Sigmoid colon (tissue), 7 donors: Measurements from ENCODE around the gene FRMPD4. TPM values are rescaled to one million over a fixed set of nuclear protein-coding genes. Genes with fewer than 3 reads are reported as not detected.

ENCODE experiments used
- DNase-seq: peaks from one replicate; pipeline ENCODE4 v3.0.0-alpha.2; 2019
- H3K27ac ChIP-seq, 4 donors: fragments of 200-600 bp; sonication (generic); one replicate each; pipeline ENCODE4 v1.5.1; 2016 to 2019; ENCODE audit warnings: mild to moderate bottlenecking in 1 of 4
- H3K27me3 ChIP-seq, 3 donors: fragments of 200-600 bp; sonication (generic); one replicate each; pipeline ENCODE4 v1.5.1; 2019; ENCODE audit warnings: mild to moderate bottlenecking in 1 of 3
- H3K36me3 ChIP-seq, 4 donors: fragments of 200-600 bp; sonication (generic); one replicate each; pipeline ENCODE4 v1.5.1; 2016 to 2019
- H3K4me1 ChIP-seq, 4 donors: fragments of 200-600 bp; sonication (generic); one replicate each; pipeline ENCODE4 v1.5.1; 2017 to 2019
- H3K4me3 ChIP-seq, 4 donors: fragments of 200-600 bp; sonication (generic); one replicate each; pipeline ENCODE4 v1.5.1; 2017 to 2019; ENCODE audit warnings: mild to moderate bottlenecking in 2 of 4, moderate library complexity in 1 of 4
- H3K9me3 ChIP-seq, 4 donors: fragments of 200-600 bp in 3 of 4; sonication (generic) in 3 of 4; one replicate each; pipeline versions ENCODE4 v1.5.1 to v1.6.1; 2013 to 2019
- EP300 ChIP-seq, 4 donors: sonication (generic); formaldehyde crosslinking; IDR thresholded peaks; one replicate each; pipeline ENCODE4 v1.6.1; 2017; ENCODE audit warnings: antibody characterized with exemption in 4 of 4
- POLR2A ChIP-seq, 2 donors: fragments of 450-650 bp; IDR thresholded peaks; one replicate each; pipeline ENCODE4 v1.6.1; 2016; ENCODE audit warnings: antibody characterized with exemption in 2 of 2, mild to moderate bottlenecking in 2 of 2, moderate library complexity in 2 of 2
- POLR2AphosphoS5 ChIP-seq, 4 donors: sonication (generic); formaldehyde crosslinking; IDR thresholded peaks; one replicate each; pipeline ENCODE4 v1.6.1; 2017; ENCODE audit warnings: antibody characterized with exemption in 4 of 4
- WGBS, 2 donors: extraction: QIAGEN DNeasy Blood & Tissue Kit; methylation state at CpG; one replicate each; pipeline ENCODE4 v1.1.7; 2013; 5-methylcytosine and 5-hydroxymethylcytosine counted together
- intact Hi-C: fragments of 100-400 bp; cut with DNase I; formaldehyde crosslinking; loops from one replicate; pipeline ENCODE4 v1.15.1; 2023
- polyA plus RNA-seq, 3 donors: library from polyadenylated mRNA; stranded (reverse); fragments of 200-250 nt; gene quantifications; one replicate each; pipeline ENCODE4 v1.2.3, GENCODE V29; 2013
- total RNA-seq, 4 donors: library from RNA; depleted of rRNA; stranded (reverse); fragments of >200 nt; gene quantifications; one replicate each; pipeline ENCODE4 v1.1.0, GENCODE V29; 2016
- TF ChIP-seq, protein P1 (sequence below), 4 experiments: fragments of 450-650 bp in 3 of 4; fragments of 200-600 bp in 1 of 4; IDR thresholded peaks; one replicate each; pipeline ENCODE4 v1.5.1; 2016 to 2019; ENCODE audit warnings: antibody characterized with exemption in 4 of 4, mild to moderate bottlenecking in 3 of 4, moderate library complexity in 2 of 4
- donor health status: healthy with polysubstance abuse.
- donor health status: Bipolar disorder and iron deficiency.
- donor health status: healthy.

The FRMPD4 gene
- total and polyA plus RNA-seq, 7 donors = 0.22 to 5.8 (median 2.9) TPM; not detected in 2

DNA sequence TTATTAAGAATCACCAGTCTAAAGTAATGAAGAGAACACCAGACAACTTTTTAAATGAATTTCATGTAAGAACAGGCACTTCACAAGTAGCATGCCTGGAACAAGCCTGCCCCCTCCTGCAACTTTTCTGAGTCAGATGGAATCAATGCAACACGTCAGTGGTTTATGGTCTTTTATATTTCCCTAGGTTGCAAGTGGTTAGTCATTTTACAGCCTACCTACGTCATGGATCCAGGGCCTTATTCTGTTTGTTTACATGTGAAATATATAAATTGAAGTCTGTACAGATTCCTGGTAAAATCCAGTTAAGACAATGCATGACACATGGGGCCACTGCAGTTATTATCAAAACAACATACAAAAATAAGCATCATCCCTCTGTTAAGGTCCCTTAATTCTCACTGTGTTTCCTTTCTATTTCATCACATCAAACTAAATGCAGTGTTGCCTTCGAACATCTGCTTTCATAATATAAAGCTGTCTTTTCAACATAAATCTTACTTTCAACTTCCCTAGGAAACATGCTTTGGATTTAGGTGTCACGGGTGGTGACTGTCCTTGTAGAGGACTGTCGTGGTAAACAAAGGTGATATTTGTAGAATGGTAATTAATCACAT is 309.3 kb downstream of the FRMPD4 start:
- DNase-seq = peak; percentile 65
- Histone ChIP-seq H3K36me3 (no peaks in the 10 kb centered on the region), H3K4me1 (no peaks in the 10 kb centered on the region), H3K27me3 (no peaks in the 10 kb centered on the region), H3K27ac (no peak overlapping the region), H3K4me3 (no peak overlapping the region), H3K9me3 (no peaks in the 10 kb centered on the region)
- 16 to 50% methylated on average over 5 of the region's 5 CpGs for WGBS, 2 donors
- intact Hi-C loops = loop anchor here (5.0 to 10.0 kb wide), 3 partner anchors 233 to 363 kb away; no protein-coding TSS in a partner anchor
- TF ChIP-seq, protein P1, sequence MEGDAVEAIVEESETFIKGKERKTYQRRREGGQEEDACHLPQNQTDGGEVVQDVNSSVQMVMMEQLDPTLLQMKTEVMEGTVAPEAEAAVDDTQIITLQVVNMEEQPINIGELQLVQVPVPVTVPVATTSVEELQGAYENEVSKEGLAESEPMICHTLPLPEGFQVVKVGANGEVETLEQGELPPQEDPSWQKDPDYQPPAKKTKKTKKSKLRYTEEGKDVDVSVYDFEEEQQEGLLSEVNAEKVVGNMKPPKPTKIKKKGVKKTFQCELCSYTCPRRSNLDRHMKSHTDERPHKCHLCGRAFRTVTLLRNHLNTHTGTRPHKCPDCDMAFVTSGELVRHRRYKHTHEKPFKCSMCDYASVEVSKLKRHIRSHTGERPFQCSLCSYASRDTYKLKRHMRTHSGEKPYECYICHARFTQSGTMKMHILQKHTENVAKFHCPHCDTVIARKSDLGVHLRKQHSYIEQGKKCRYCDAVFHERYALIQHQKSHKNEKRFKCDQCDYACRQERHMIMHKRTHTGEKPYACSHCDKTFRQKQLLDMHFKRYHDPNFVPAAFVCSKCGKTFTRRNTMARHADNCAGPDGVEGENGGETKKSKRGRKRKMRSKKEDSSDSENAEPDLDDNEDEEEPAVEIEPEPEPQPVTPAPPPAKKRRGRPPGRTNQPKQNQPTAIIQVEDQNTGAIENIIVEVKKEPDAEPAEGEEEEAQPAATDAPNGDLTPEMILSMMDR (IDR thresholded peaks at IDR 0.05) = no peak
- TF ChIP-seq EP300 (IDR thresholded peaks at IDR 0.05) (peak in 1 of 4 donors; percentile 37), POLR2A (IDR thresholded peaks at IDR 0.05) (no peak)

DNA sequence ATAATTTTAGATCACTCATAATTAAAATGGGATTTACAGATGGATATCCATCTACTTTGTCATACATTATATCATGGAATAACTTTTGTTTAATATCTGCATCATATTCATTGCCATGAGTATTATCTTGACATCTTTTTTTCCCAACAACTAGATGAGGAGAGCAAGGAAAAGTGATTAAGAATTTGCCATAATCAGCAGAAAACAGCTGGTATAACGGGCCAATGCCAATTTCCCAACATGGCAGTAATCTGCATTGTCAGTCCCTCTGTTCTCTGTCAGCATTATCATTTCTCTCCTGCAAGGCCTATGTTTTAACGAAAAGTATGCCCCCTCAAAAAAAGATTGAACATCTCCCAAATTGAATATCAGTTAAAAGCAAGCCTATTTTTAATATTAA is 314.0 kb downstream of the FRMPD4 start:
- no peak for TF ChIP-seq POLR2AphosphoS5 (IDR thresholded peaks at IDR 0.05)
- TF ChIP-seq, protein P1 (IDR thresholded peaks at IDR 0.05) = no peak
- TF ChIP-seq EP300 (IDR thresholded peaks at IDR 0.05) = no peak
- TF ChIP-seq POLR2A (IDR thresholded peaks at IDR 0.05) = no peak
- no peak overlapping the region for H3K4me3 ChIP-seq
- DNase-seq = no peak
- H3K27ac ChIP-seq = no peak overlapping the region
- H3K9me3 ChIP-seq = no peaks in the 10 kb centered on the region
- WGBS, 2 donors = 73 to 80% methylated on average over 2 of the region's 2 CpGs
- H3K27me3 ChIP-seq = no peaks in the 10 kb centered on the region
- H3K4me1 ChIP-seq = no peaks in the 10 kb centered on the region
- intact Hi-C loops = no loop called here
- no peaks in the 10 kb centered on the region for H3K36me3 ChIP-seq

DNA sequence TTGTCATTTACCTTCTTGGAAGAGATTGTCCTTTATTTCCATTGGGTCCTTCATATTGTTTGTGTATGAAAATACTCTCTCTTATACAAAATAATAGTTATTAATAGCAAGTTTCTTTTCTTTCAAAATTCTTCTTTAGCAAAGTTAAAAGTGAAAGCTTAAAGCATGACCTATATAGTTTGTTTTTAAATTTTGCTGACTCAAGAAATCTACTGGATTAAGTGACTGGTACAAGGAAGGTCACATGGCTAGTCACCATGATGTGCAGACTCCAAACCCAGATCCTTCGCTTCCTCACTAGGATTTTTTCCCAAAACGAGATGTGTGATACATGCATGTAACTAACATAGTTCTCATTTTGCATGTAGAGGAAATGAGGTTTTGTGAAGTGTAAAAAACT is 322.7 kb downstream of the FRMPD4 start:
- no peaks in the 10 kb centered on the region for H3K9me3 ChIP-seq
- no peaks in the 10 kb centered on the region for H3K36me3 ChIP-seq
- no peaks in the 10 kb centered on the region for H3K27me3 ChIP-seq
- TF ChIP-seq POLR2AphosphoS5 (IDR thresholded peaks at IDR 0.05) (no peak), EP300 (IDR thresholded peaks at IDR 0.05) (no peak), POLR2A (IDR thresholded peaks at IDR 0.05) (no peak)
- TF ChIP-seq, protein P1 (IDR thresholded peaks at IDR 0.05) = no peak
- H3K27ac ChIP-seq = no peak overlapping the region
- no peak for DNase-seq
- intact Hi-C loops = no loop called here
- H3K4me3 ChIP-seq = no peak overlapping the region
- no peaks in the 10 kb centered on the region for H3K4me1 ChIP-seq
- 86 to 89% methylated on average over 2 of the region's 2 CpGs for WGBS, 2 donors

DNA sequence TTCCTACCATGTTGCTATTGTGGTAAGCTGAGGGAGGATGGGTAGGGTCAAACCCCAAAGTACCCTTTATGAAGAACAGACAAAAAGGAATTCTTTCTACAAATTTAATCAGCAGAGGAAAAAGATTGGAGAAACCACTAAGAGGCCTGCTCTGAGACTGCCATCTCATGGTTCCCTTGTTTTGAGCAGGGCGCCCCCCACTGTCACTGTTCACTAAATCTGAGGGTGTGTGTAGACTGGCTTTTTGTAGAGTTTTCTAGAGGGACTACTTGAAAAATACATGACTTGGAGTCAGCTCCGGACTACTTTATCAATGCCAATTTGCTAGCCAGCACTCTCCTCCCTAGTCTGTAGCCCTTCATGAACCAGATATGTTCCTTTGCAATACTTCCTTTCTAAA is 324.8 kb downstream of the FRMPD4 start:
- Histone ChIP-seq H3K4me1 (no peaks in the 10 kb centered on the region), H3K36me3 (no peaks in the 10 kb centered on the region), H3K9me3 (no peaks in the 10 kb centered on the region), H3K4me3 (no peak overlapping the region), H3K27ac (no peak overlapping the region), H3K27me3 (no peaks in the 10 kb centered on the region)
- TF ChIP-seq POLR2A (IDR thresholded peaks at IDR 0.05) (no peak), EP300 (IDR thresholded peaks at IDR 0.05) (no peak)
- TF ChIP-seq, protein P1 (IDR thresholded peaks at IDR 0.05) = no peak
- DNase-seq = no peak
- WGBS, 2 donors = 91 to 92% methylated on average over 2 of the region's 2 CpGs
- intact Hi-C loops = no loop called here

DNA sequence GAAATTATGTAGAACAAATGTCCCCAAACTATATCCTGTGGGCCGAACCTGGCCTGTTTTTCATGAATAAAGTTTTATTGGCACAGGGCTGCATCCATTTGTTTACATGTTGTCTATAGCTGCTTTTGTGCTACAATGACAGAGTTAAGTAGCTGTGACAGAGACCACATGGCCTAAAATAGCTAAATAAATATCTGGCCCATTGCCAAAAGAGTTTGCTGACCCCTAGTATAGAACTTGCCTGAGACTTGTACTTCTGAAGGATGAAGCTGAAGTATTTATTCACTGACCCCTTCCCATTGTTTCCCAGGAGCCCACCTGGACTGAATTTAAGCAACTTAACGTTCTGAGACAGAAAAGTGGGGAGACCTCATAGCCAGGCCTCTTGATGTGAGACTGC is 325.6 kb downstream of the FRMPD4 start:
- H3K4me3 ChIP-seq = no peak overlapping the region
- 71 to 79% methylated on average over 2 of the region's 2 CpGs for WGBS, 2 donors
- H3K9me3 ChIP-seq = no peaks in the 10 kb centered on the region
- H3K27me3 ChIP-seq = no peaks in the 10 kb centered on the region
- intact Hi-C loops = no loop called here
- no peaks in the 10 kb centered on the region for H3K4me1 ChIP-seq
- TF ChIP-seq EP300 (IDR thresholded peaks at IDR 0.05) (no peak), POLR2AphosphoS5 (IDR thresholded peaks at IDR 0.05) (no peak), POLR2A (IDR thresholded peaks at IDR 0.05) (no peak)
- TF ChIP-seq, protein P1 (IDR thresholded peaks at IDR 0.05) = no peak
- no peak overlapping the region for H3K27ac ChIP-seq
- no peaks in the 10 kb centered on the region for H3K36me3 ChIP-seq
- no peak for DNase-seq
